Cerebellar cortex (tissue), 1 donor: ENCODE data around the gene PFN1.
"Not testable (repeated sequence)": the region's sequence is repeated elsewhere in the genome, so short reads cannot be mapped to it uniquely, and the experiment has no call there.

Experiments
- DNase-seq: peaks from one replicate; pipeline ENCODE4 v3.0.0-alpha.2; 2015; ENCODE audit warnings: low spot score

Gene PFN1

DNA sequence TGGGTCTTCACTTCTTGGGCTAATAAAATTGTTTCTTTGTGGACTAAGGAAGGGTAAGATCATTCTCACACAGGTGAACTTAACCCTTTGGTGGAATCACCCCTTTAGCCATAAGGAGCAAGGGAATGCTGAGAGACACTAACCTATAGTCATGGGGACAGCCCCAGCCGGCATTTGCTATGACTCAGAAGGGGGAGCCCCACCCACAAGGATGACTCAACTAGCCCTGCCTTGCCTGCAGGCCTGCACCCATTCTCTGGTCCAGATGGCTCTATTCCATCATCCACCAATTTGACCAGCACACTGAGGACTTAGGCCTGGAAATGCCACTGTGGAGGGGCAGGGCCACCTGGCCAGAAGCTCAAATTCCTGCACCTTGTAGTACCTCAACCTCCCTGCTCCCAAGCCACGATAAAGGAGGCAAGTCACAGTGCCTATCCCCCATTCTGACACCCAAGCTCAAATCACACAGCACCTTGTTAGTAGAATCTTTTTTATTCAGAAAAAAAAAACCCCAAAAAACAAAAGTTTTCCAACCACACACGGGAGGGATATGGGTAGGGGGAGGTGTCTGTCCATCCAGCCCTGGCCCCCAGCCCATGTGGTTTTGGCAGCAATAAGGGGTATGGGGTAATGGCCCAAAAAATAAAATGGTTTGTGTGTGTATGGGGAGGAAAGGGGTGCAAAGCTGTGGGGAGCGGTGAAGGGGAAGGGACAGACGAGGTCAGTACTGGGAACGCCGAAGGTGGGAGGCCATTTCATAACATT lies 3.0 kb downstream of the PFN1 start:
- peak; percentile 51 for DNase-seq

DNA sequence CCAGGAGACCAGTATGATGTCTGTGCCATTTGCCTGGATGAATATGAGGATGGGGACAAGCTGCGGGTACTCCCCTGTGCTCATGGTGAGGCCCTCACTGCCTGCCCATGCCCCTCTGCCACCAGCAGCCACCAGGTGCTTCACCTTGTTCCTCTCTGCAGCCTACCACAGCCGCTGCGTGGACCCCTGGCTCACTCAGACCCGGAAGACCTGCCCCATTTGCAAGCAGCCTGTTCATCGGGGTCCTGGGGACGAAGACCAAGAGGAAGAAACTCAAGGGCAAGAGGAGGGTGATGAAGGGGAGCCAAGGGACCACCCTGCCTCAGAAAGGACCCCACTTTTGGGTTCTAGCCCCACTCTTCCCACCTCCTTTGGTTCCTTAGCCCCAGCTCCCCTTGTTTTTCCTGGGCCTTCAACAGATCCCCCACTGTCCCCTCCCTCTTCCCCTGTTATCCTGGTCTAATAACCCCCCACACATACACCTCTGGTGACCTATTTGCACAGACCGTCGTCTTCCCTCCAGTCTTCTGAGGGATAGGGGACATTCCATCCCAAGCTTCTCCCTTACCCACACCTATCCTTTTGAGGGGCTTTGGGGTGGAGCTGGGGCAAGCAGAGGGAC lies 3.7 kb downstream of the PFN1 start:
- no peak for DNase-seq

DNA sequence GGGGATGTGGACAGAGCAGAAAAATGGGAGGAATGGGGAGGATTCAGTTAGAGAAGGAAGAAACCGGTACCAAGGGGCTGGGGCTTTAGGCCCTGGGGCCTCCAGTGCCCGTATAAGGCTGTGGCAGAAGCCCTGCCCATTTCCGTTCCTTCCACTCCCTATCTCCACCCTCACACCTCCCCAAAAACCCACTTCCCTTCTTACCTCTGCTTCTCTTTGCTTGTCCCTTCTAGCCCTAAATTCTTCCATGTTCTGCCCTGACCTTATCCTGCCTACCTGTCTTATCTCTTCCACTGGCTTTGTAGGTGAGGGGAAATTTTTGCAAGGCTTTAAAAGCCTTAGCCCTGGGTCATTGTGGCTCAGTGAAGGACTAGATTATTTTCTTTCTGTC lies 4.2 kb downstream of the PFN1 start:
- DNase-seq = peak; percentile 27

DNA sequence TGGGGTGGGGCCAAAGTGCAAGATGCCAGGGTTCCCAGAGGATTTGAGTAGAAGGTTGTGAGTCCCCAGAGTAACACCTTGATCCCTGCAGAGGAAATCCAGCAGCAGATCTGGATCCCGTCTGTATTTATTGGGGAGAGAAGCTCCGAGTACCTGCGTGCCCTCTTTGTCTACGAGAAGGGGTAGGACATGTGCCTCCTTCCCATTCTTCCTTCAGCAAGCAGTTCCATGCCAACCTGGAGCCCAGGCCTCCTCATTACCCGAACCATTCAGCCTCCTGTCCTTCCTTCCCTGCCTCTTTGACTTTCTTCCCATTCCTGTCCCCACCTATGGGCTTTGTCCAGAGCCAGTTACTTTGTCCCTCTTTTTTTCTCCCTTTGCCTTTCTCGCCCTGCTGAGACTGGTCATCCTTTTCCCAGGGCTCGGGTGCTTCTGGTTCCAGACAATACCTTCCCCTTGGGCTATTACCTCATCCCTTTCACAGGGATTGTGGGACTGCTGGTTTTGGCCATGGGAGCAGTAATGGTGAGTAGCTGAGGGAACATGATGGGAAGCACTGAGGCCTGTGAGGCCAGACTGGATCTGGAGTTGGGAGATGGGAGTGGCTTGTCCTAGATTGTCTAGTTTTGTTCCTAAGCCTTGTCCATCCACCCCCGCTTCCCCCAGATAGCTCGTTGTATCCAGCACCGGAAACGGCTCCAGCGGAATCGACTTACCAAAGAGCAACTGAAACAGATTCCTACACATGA lies 5.4 kb downstream of the PFN1 start:
- DNase-seq = peak; percentile 44

DNA sequence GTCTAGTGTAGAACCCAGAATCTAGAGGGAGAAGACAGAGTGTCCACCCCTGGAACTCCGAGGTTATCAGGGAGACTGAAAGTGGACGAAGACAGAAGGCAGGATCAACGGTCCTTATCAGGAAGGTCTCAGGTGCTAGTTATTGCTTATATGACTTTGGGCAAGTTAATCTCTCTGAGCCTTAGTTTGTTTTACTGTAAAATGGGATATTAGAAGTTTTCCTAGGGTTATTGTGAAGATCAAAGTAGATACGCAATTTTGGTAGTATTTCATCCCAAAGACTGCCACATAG lies 7.1 kb downstream of the PFN1 start:
- no peak for DNase-seq

DNA sequence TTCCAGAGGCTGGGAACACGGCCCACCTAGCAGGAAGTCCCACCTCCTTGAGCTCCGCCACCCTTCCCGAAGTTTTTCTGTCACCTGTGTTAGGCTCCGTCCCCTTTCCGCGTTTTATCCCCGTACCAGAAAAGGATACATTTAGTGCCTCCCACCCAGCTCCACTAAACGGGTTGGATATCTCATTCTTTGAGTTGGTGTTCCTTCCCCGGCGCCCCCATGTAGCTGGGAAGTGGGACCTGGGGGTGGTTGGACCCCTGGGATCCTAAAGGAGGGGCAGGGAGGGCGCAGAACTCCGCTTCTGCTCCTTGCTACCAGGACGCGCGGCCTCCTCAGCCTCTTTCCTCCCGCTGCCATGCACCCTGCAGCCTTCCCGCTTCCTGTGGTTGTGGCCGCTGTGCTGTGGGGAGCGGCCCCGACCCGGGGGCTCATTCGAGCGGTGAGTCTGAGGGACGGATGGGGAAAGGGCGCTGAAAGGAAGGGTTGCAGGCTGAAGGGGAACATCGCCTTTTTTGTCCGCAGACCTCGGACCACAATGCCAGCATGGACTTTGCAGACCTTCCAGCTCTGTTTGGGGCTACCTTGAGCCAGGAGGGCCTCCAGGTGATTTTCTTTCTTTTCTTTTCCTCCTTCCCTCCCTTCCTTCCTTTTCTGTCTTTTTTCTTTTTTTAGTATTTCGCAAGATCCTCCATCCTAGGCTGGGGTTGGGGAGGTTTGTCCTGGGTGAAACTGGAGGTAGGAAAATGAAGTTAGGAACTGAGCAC lies 7.6 kb downstream of the PFN1 start:
- no peak for DNase-seq

DNA sequence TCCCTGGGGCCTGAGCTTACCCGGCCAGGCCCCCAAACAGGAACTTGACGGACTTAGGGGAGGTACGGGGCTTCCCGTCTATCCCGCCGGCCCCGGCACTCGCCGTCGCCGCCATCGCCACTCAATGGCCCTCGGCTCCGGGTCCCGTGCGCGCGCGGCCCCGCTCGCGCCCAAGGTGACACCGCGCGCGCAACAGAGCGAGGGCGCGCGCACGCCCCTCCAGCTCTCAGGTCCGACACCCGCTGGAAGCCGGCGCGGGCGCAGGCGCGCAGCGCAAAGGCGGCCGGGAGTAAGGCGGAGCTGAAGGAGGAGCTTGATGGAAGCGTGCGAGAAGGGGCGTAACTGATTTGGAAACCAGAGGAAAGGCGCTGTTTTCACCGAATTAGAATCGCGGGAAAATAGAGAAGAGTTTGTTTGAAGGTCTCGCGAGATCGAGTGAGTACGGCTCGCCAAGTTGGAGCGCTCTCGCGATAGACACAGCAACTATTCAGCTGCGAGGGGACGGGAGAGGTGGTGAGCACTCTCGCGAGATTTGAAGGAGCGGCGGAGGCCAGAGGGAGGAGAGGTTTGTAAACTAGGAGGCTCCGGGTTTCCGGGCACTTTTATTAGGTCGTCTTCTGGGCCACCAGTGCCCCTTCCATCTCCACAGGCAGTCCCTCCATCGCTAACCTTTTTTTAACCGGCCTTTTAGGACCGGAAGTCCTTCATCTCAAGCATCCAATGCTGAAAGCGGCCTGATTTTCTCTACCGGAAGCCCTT lies 8.4 kb downstream of the PFN1 start, which contains the start of the genes RNF167 and SLC25A11:
Gene RNF167, plus strand, starts transcription at position 473 of the 759 bp plus-strand sequence. CDS start 642 bp downstream, outside the sequence.
Gene SLC25A11, minus strand, starts transcription at position 251 of the 759 bp plus-strand sequence. Its CDS starts 136 bp downstream, at position 115.
- DNase-seq = peak; percentile 100

DNA sequence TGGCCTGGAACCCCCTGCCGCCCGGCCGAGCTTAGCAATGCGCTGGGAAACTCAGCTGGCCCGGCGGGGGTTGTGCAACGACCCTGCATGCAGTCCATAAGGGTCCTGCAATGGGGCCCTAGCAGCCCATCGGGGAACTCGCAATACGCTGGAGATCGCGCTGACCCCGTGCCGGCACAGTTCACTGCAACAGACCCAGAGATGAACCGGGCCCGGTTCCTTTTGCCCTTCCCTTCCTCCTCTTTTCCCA lies 8.9 kb downstream of the PFN1 start:
- no peak for DNase-seq

DNA sequence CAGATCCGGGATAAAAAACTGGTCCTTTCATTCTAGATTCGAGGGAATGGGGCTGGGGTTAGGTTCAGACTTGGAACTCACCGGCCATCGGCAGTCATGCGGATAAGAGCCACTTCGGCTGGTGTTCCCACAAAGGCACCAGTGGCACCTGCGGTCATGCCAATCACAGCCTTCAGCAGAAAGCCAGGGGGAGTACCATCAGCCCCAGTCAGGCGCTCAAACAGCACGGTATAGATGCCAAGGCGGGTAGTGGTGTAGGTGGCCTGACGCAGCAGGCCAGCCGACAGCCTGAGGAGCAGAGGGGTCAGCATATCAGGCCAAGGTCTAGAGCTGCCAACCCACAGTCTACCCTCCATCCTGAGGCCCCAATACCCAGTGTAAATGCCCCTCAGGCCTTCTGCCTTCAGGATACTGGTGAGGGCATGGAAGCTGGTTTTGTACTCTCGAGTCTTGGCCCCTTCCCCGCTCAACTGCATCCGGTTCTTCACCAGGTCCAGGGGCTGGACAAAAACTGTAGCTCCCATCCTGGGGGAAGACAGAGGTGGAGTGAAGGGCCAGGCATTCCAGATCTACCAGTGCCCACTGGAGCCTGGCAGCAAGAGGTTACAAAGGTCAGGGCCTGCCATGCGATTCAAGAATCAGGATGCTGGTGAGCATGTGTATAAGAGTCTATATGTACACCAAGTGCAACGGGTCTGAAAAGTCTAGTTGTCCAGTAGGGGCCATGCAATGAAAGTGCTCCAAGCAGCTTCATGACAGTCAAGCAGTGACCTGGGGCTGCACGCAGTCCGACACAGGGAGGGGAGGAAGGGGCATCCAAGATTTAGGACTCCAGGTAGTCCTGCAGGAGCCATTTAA lies 9.4 kb downstream of the PFN1 start:
- DNase-seq = no peak

DNA sequence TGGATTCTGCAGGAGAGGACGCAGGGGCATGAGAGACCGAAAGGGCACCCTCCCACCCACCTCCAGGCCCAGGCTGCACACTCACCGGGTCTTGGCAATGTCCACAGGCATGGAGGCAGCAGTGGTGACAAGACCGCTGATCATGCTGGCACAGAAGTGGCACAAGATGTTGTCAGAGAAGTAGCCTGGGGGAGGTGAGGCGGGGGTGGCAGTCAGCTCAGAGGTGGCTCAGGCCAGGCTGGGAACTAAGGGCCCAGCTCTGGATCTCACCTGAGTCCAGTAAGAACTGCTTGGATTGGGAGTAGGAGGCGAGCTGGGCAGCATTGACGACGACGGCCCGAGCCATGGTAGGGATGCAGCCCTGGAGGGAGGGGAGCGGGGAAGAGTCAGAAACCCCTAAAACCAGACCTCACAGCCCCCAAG lies 10.2 kb downstream of the PFN1 start:
- DNase-seq = no peak

DNA sequence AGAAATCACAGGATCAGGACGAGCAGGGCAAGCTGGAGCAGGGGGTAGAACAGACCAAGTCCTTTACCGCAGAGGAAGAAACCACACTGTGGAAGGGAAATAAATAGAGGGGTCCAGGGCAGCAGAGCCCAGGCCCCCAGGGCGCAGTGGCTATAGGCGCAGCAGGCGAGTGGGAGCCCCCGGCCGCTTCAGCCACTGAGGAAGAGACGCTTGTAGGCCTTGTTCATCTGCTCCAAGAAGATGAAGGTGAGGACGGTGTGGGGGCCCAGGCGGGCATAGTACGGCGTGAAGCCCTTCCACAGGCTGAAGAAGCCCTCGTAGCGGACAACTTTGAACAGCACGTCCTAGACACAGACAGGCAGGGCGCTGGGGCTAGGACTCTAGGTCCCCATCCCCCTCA lies 10.8 kb downstream of the PFN1 start:
- no peak for DNase-seq

DNA sequence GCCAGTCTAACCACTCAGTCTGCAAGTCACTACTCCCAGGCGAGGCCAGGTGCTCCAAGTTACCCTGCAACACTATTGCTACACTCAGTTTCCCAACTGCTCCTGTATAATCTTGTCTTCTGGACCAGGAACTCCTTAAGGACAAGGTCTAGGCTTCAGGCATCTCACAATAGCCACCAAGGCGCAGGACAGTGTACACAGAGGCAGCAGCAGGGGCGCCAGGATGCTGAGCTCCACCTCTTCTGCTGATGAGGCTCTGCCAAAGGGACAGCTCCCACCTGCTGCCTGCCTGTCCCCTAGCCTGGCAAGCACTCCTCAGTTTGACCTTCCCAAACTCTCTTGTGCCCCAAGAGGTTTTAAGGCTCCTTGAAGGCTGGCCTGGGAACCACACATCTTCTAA lies 11.9 kb downstream of the PFN1 start:
- no peak for DNase-seq

DNA sequence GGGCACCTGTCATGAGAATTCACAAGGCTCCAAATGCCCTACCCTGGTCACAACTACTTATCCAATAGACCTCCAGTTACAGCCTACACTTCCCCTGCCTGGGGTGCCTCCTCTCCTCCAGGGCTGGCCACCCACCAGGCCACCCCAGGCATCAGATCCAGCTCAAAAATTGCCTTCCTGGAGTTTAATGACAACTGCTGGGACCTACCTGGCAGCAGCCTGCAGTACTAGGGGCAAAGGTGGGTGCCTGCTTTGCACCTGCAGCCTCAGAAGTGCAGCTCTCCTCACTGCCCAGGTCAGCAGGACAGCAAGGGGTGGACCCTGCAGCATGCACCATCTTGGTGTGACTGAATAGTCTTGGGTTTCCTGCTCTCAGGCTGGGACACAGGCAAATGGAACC lies 12.7 kb downstream of the PFN1 start:
- no peak for DNase-seq

DNA sequence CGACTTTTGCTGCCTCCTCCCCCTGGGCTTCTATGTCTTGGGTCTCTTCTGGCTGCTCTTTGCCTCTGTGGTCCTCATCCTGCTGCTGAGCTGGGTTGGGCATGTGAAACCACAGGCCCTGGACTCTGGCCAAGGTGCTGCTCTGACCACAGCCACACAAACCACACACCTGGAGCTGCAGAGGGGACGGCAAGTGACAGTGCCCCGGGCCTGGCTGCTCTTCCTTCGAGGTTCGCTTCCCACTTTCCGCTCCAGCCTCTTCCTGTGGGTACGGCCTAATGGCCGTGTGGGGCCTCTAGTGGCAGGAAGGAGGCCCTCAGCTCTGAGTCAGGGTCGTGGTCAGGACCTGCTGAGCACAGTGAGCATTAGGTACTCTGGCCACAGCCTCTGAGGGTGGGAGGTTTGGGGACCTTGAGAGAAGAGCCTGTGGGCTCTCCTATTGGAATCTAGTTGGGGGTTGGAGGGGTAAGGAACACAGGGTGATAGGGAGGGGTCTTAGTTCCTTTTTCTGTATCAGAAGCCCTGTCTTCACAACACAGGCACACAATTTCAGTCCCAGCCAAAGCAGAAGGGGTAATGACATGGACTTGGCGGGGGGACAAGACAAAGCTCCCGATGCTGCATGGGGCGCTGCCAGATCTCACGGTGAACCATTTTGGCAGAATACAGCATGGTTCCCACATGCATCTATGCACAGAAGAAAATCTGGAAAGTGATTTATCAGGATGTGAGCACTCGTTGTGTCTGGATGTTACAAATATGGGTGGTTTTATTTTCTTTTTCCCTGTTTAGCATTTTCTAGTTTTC lies 14.0 kb downstream of the PFN1 start:
- peak; percentile 47 for DNase-seq

DNA sequence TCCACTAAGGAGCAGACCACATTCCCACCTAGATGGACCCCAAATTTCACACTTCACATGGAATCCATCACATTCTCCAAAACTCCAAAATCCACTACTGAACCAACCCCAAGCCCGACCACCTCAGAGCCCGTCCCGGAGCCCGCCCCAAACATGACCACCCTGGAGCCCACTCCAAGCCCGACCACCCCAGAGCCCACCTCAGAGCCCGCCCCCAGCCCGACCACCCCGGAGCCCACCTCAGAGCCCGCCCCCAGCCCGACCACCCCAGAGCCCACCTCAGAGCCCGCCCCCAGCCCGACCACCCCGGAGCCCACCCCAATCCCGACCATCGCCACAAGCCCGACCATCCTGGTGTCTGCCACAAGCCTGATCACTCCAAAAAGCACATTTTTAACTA lies 14.7 kb downstream of the PFN1 start:
- DNase-seq = no peak

DNA sequence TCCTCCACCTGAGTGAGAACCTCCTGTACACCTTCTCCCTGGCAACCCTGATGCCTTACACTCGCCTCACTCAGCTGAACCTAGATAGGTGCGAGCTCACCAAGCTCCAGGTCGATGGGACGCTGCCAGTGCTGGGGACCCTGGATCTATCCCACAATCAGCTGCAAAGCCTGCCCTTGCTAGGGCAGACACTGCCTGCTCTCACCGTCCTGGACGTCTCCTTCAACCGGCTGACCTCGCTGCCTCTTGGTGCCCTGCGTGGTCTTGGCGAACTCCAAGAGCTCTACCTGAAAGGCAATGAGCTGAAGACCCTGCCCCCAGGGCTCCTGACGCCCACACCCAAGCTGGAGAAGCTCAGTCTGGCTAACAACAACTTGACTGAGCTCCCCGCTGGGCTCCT lies 15.6 kb downstream of the PFN1 start:
- DNase-seq = no peak

DNA sequence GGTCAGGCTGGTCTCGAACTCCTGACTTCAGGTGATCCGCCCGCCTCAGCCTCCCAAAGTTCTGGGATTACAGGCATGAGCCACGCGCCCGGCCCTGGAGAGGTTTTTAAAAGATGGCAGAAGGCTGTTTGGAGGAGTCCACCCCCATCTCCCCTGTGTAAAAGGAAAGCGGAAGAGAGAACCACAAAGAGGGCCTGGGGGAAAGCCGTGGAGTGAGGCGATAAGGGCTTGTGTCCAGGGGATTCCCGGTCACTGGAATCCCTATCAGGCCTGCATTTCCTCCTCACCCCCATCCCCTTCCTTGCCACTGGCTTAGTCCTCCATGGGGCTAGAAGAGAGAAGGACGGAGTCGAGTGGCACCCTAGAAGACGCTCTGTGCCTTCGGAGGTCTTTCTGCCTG lies 16.4 kb downstream of the PFN1 start, which contains the start of gene GP1BA:
Gene GP1BA, plus strand, starts transcription at position 315 of the 400 bp plus-strand sequence. CDS start 328 bp downstream, outside the sequence.
- DNase-seq = no peak

DNA sequence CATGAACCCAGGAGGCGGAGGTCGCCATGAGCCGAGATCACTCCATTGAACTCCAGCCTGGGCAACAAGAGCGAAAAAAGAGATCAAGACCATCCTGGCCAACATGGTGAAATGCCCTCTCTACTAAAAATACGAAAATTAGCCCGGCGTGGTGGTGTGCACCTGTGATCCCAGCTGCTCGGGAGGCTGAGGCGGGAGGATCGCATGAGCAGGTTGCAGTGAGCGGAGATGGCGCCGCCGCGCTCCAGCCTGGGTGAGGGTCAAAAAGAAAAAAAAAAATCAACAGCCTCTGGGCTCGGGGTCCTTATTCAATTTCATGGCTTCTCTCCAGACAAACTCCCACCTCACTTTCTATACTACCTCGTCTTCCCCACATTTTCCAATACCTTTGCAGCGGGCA lies 19.4 kb downstream of the PFN1 start:
- no peak for DNase-seq

DNA sequence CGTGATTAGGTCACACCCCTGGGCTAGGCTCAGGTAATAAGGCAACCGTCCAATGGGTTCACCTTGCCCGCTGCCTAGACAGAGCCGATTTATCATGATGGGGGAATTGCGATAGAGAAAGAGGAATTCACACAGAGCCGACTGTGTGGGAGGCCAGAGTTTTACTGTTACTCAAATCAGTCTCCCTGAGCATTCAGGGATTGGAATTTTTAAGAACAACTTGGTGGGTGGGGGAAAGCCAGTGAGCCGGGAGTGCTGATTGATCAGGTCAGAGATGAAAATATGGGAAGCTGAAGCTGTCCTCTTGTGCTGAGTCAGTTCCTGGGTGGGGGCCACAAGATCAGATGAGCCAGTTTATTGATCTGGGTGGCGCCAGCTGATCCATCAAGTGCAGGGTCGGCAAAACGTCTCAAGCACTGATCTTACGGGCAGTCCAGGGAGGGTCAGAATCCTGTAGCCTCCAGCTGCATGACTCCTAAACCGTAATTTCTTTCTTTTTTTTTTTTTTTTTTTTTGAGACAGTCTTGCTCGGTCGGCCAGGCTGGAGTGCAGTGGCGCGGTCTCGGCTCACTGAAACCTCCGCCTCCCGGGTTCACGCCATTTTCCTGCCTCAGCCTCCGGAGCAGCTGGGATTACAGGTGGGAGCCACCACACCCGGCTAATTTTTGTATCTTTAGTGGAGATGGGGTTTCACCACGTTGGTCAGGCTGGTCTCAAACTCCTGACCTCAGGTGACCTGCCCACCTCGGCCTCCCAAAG lies 21.6 kb downstream of the PFN1 start:
- not testable (repeated sequence) for DNase-seq
